ENCODE results near the gene HAUS6.

GRCh38 chr9:19027825-19028224 is 74.9 kb downstream of the HAUS6 start:
- TF ChIP-seq CTCF (IDR thresholded peaks at IDR 0.05) (no peak), EP300 (IDR thresholded peaks at IDR 0.05; ENCODE audit: low read depth) (no peak), POLR2AphosphoS5 (IDR thresholded peaks at IDR 0.05) (no peak), POLR2A (IDR thresholded peaks at IDR 0.05) (no peak)

Data from transverse colon (tissue), 4 donors.